Aorta (tissue), 5 donors: ENCODE data around the gene CNIH4. TPM values are rescaled to one million over a fixed set of nuclear protein-coding genes. Genes with fewer than 3 reads are reported as not detected.
"Not testable (repeated sequence)": the region's sequence is repeated elsewhere in the genome, so short reads cannot be mapped to it uniquely, and the experiment has no call there.

Source experiments
- ATAC-seq: fragments of 200-7000 bp; cut with Tn5 transposase; one replicate; pipeline ENCODE4 v1.9.1; 2022; ENCODE audit warnings: moderate library complexity; ENCODE audit not compliant: low FRiP score
- DNase-seq, 2 donors: peaks; one replicate each; pipeline ENCODE4 v3.0.0-alpha.2; 2020
- H3K27ac ChIP-seq, 2 donors: one replicate each; pipeline ENCODE4 v1.5.1; 2013; ENCODE audit warnings: low read length in 2 of 2, mild to moderate bottlenecking in 2 of 2, moderate library complexity in 2 of 2, control low read depth in 1 of 2, inconsistent platforms in 1 of 2, low read depth in 1 of 2
- H3K27me3 ChIP-seq, 2 donors: one replicate each; pipeline ENCODE4 v1.6.1; 2013; ENCODE audit warnings: control low read depth in 1 of 2, low read length in 1 of 2, mild to moderate bottlenecking in 1 of 2, moderate library complexity in 1 of 2; ENCODE audit not compliant: insufficient read depth in 2 of 2, control insufficient read depth in 1 of 2
- H3K36me3 ChIP-seq, 2 donors: one replicate each; pipeline ENCODE4 v1.6.1; 2013; ENCODE audit warnings: control low read depth in 1 of 2, low read length in 1 of 2, mild to moderate bottlenecking in 1 of 2; ENCODE audit not compliant: insufficient read depth in 2 of 2, control insufficient read depth in 1 of 2
- H3K4me1 ChIP-seq, 2 donors: one replicate each; pipeline ENCODE4 v1.6.1; 2013; ENCODE audit warnings: low read length in 2 of 2, control low read depth in 1 of 2, mild to moderate bottlenecking in 1 of 2, moderate library complexity in 1 of 2; ENCODE audit not compliant: insufficient read depth in 2 of 2, control insufficient read depth in 1 of 2
- H3K4me3 ChIP-seq, 2 donors: one replicate each; pipeline ENCODE4 v1.5.1; 2013; ENCODE audit warnings: low read length in 2 of 2, control low read depth in 1 of 2, mild to moderate bottlenecking in 1 of 2
- H3K9me3 ChIP-seq: one replicate; pipeline ENCODE4 v1.6.1; 2013; ENCODE audit warnings: mild to moderate bottlenecking, low read length; ENCODE audit not compliant: control insufficient read depth
- WGBS, 2 donors: extraction: QIAGEN DNeasy Blood & Tissue Kit; methylation state at CpG; one replicate each; pipeline ENCODE4 v1.1.7; 2013; 5-methylcytosine and 5-hydroxymethylcytosine counted together
- intact Hi-C, 2 donors: fragments of 100-400 bp; cut with DNase I; formaldehyde crosslinking; loops; one replicate each; pipeline versions ENCODE4 v1.14.2 to v1.15.0; 2022
- polyA plus RNA-seq, 2 donors: library from polyadenylated mRNA; stranded (reverse); fragments of 200-250 nt; gene quantifications; one replicate each; pipeline ENCODE4 v1.2.3, GENCODE V29; 2013
- total RNA-seq, 2 donors: library from RNA; stranded (reverse); fragmentation: NEBNext Ultra II Directional; extraction: Animal tissue kit (Norgen Biotek cat#: 25700); gene quantifications; one replicate each; pipeline ENCODE4 v1.2.1, GENCODE V29; 2021
- donor health status: healthy with polysubstance abuse.
- donor health status: Bipolar disorder and iron deficiency.
- donor health status: DM: no; HTN: no; CAD: no.
- donor health status: DM: no; HTN: no; CAD: no.
- donor health status: DM: yes; HTN: yes; CAD: no.

Gene CNIH4
- total and polyA plus RNA-seq, 4 donors: 44.0 to 49.1 (median 45.5) TPM

DNA sequence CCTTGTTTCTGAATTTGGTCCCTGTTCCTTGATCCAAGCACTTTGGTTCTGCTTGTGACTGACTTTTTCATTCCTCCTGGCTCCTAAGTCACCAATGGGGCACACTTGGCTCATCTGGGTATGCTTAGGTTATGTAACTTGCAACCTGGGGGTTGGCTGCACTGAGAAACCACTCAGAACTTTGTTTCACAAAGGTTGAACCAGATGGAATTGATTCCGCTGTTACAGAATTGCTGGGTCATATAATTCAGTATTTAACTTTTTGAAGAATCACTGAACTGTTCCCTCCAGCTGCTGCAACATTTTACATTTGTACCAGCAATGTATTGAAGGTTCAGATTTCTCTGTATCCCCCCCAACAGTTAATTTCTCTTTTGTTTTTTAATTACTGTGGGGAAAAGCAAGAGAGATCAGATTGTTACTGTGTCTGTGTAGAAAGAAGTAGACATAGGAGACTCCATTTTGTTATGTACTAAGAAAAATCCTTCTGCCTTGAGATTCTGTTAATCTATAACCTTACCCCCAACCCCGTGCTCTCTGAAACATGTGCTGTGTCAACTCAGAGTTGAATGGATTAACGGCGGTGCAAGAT, 17.1 kb upstream of the CNIH4 start:
- Histone ChIP-seq H3K27ac (no peak overlapping the region), H3K27me3 (no peaks in the 10 kb centered on the region), H3K36me3 (no peaks in the 10 kb centered on the region), H3K4me1 (no peaks in the 10 kb centered on the region), H3K9me3 (peaks cover 1% of the 10 kb centered on the region), H3K4me3 (no peak overlapping the region)
- ATAC-seq (no peak), DNase-seq (no peak)
- 79 to 85% methylated on average over 2 of the region's 4 CpGs for WGBS, 2 donors
- intact Hi-C loops: no loop called here

DNA sequence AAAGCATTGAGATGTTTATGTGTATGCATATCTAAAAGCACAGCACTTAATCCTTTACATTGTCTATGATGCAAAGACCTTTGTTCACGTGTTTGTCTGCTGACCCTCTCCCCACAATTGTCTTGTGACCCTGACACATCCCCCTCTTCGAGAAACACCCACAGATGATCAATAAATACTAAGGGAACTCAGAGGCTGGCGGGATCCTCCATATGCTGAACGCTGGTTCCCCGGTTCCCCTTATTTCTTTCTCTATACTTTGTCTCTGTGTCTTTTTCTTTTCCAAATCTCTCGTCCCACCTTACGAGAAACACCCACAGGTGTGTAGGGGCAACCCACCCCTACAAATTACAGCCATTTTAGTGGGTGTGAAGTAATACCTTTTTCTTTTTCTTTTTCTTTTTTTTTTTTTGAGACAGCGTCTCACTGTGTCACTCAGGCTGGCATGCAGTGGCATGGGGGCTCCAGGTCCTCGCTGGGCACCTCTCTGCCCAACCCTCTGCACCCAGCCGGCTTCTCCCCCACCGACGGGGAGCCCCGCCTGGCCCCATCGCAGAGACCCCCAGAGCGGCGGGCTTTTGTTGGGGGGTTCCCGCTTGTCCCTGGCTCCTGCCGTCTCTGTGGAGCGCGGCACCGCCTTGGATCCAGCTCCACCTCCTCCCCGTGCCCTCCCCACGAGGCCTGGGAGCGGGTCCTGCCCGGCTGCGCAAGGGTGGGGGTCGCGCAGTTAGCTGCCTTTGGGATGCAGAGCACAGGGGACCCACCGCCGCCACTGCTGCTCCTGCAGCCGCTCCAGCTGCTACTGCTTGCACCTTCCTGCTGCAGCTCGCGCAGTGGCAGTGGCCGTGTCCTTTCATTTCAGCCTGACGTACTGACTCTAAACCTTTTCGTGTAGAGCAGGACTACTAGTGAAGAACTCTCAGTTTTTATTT, 16.0 kb upstream of the CNIH4 start:
- WGBS, 2 donors: 4% methylated on average over 31 of the region's 36 CpGs
- peak; percentile 46 for ATAC-seq

DNA sequence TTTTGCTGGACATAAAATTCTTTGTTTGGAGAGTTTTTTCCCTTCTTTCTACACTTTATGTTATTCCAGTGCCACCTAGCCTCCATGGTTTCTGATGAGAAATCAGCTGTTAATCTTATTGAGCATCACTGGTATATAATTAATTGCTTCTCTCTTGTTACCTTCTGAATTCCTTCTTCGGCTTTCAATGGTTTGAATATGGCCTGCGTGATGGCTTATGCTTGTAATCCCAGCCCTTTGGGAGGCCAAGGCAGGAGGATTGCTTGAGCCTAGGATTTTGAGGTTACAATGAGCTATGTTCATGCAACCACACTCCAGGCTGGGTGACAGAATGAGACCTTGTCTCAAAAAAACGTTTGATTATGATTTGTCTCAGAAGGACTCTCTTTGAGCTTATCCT, 13.0 kb upstream of the CNIH4 start:
- no peak overlapping the region for H3K4me3 ChIP-seq
- WGBS, 2 donors: 41 to 53% methylated on average over 3 of the region's 3 CpGs
- no peaks in the 10 kb centered on the region for H3K4me1 ChIP-seq
- no peak overlapping the region for H3K27ac ChIP-seq
- no peaks in the 10 kb centered on the region for H3K36me3 ChIP-seq
- ATAC-seq (no peak), DNase-seq (no peak)
- H3K27me3 ChIP-seq: no peaks in the 10 kb centered on the region
- intact Hi-C loops: no loop called here
- peaks cover 1% of the 10 kb centered on the region for H3K9me3 ChIP-seq

More for the DNA sequence above, 16.0 kb upstream of the CNIH4 start:
- H3K27me3 ChIP-seq, H3K4me1 ChIP-seq, intact Hi-C loops, H3K36me3 ChIP-seq, H3K9me3 ChIP-seq, H3K27ac ChIP-seq: not testable (repeated sequence)
- H3K4me3 ChIP-seq: peak overlapping the region; percentile 19 to 79
- peak in 1 of 2 donors; percentile 78 for DNase-seq

- no peak for ATAC-seq
- Histone ChIP-seq H3K4me1 (no peaks in the 10 kb centered on the region), H3K4me3 (no peak overlapping the region), H3K9me3 (peaks cover 1% of the 10 kb centered on the region), H3K27me3 (no peaks in the 10 kb centered on the region), H3K27ac (no peak overlapping the region), H3K36me3 (no peaks in the 10 kb centered on the region)
- intact Hi-C loops: no loop called here
- no peak for DNase-seq
- 55 to 67% methylated on average over 2 of the region's 2 CpGs for WGBS, 2 donors
These were observed 8.5 kb upstream of the CNIH4 start for GRCh38 chr1:224348137-224348536.

GRCh38 chr1:224349716-224350115, 7.0 kb upstream of the CNIH4 start:
- ATAC-seq, H3K27me3 ChIP-seq: not testable (repeated sequence)
- WGBS, 2 donors: 90 to 94% methylated on average over 30 of the region's 30 CpGs

DNA sequence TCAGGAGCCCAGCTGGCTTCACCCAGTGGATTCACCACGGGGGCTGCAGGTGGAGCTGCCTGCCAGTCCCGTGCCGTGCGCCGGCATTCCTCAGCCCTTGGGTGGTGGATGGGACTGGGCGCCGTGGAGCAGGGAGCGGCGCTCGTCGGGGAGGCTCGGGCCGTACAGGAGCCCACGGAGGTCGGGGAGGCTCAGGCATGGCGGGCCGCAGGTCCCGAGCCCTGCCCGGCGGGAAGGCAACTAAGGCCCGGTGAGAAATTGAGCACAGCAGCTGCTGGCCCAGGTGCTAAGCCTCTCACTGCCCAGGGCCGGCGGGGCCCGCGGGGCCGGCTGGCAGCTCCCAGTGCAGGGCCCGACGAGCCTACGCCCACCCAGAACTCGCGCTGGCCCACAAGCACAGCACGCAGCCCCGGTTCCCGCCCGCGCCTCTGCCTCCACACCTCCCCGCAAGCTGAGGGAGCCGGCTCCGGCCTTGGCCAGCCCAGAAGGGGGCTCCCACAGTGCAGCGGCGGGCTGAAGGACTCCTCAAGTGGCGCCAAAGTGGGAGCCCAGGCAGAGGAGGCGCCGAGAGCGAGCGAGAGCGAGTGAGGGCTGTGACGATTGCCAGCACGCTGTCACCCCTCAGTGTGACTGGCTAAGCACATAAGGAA, 4.1 kb upstream of the CNIH4 start:
- H3K27me3 ChIP-seq, intact Hi-C loops, H3K4me1 ChIP-seq, H3K27ac ChIP-seq, DNase-seq, H3K36me3 ChIP-seq, H3K4me3 ChIP-seq, H3K9me3 ChIP-seq, ATAC-seq: not testable (repeated sequence)
- WGBS, 2 donors: 92 to 94% methylated on average over 42 to 49 of the region's 49 CpGs

More at GRCh38 chr1:224349716-224350115, 7.0 kb upstream of the CNIH4 start:
- H3K4me1 ChIP-seq, H3K27ac ChIP-seq, H3K9me3 ChIP-seq, H3K4me3 ChIP-seq, DNase-seq, intact Hi-C loops, H3K36me3 ChIP-seq: not testable (repeated sequence)

DNA sequence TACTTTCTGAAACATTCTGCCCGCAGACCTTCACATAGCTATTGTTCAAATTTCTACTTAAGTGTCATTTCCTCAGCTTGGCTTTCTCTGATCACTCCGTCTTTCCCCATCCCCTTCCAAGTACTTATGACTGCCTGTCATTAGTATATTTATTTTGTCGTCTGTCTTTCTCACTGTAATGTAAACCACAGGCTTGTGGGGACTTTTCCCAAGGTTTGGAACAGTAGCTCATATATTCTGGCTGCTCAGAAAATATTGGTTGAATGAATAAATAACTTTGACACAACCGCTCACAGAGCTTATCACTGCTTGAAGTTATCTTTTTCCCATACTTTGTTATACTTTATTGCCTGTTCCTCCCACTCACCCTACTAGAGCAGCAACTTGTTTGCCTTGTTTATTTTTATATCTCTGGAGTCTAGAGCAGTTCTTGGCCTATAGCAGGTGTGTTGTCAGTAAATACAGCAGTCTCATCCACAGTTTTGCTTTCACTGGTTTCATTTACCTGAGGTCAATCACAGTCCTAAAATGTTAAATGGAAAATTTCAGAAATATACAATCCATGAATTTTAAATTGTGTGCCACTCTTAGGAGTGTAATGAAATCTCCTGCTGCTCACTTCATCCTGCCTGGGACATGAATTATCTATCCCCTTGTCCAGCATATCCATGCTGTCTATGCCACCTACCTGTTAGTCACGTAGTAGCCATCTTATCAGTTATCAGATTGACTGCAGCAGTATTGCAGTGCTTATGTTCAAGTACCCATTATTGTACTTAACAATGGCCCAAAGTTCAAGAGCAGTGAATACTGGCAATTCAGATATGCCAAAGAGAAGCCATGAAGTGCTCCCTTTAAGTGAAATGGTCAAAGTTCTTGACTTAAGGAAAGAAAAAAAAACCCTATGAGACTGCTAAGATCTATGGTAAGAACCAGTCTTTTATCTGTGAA, 2.4 kb upstream of the CNIH4 start:
- ATAC-seq: no peak
- H3K27ac ChIP-seq: no peak overlapping the region
- DNase-seq: no peak
- intact Hi-C loops: no loop called here
- H3K4me1 ChIP-seq: peaks cover 0 to 4% of the 10 kb centered on the region in 2 donors
- no peaks in the 10 kb centered on the region for H3K36me3 ChIP-seq
- 63 to 65% methylated on average over 5 of the region's 5 CpGs for WGBS, 2 donors
- no peak overlapping the region for H3K4me3 ChIP-seq
- H3K9me3 ChIP-seq: no peaks in the 10 kb centered on the region
- H3K27me3 ChIP-seq: no peaks in the 10 kb centered on the region

- WGBS, 2 donors: 17 to 20% methylated on average over 9 of the region's 9 CpGs
- intact Hi-C loops: loop anchor here in 1 of 2 donors (5.0 kb wide), 1 partner anchor 100 kb away; no protein-coding TSS in a partner anchor
These were observed 996 bp downstream of the CNIH4 start for GRCh38 chr1:224357626-224358124.

More at GRCh38 chr1:224357626-224358124, 996 bp downstream of the CNIH4 start:
- no peak for ATAC-seq
- Histone ChIP-seq H3K9me3 (no peaks in the 10 kb centered on the region), H3K27me3 (no peaks in the 10 kb centered on the region), H3K36me3 (no peaks in the 10 kb centered on the region), H3K4me3 (peak overlapping the region; percentile 3 to 61), H3K4me1 (peaks cover 0 to 4% of the 10 kb centered on the region in 2 donors), H3K27ac (peak overlapping the region in 1 of 2 donors; percentile 45)
- no peak for DNase-seq
